HG02610 (cell line): ENCODE measurements around the gene ZMYM1.
"Not testable (repeated sequence)": the region's sequence is repeated elsewhere in the genome, so short reads cannot be mapped to it uniquely, and the experiment has no call there.

Experiments
- ATAC-seq: cut with Tn5 transposase; IDR thresholded peaks from one replicate; pipeline ENCODE4 v1.9.1; 2021; ENCODE audit warnings: mild to moderate bottlenecking, moderate library complexity; ENCODE audit not compliant: unreplicated experiment

ZMYM1 gene

GRCh38 chr1:35073265-35073811, 5.8 kb upstream of the ZMYM1 start:
- no peak for ATAC-seq

- ATAC-seq: not testable (repeated sequence)
Observed at GRCh38 chr1:35076426-35076825, 2.8 kb upstream of the ZMYM1 start.

GRCh38 chr1:35080171-35080854, 1.1 kb downstream of the ZMYM1 start:
- ATAC-seq: no peak

GRCh38 chr1:35085421-35085820, 6.2 kb downstream of the ZMYM1 start:
- ATAC-seq: no peak

GRCh38 chr1:35097224-35097623, 18.0 kb downstream of the ZMYM1 start:
- ATAC-seq: no peak

GRCh38 chr1:35111106-35111505, 31.9 kb downstream of the ZMYM1 start:
- no peak for ATAC-seq

GRCh38 chr1:35112668-35113067, 33.5 kb downstream of the ZMYM1 start:
- no peak for ATAC-seq

GRCh38 chr1:35115459-35116383, 36.5 kb downstream of the ZMYM1 start:
- ATAC-seq: no peak

GRCh38 chr1:35120458-35121133, 41.4 kb downstream of the ZMYM1 start:
- ATAC-seq: no peak

- ATAC-seq: no peak
Observed at GRCh38 chr1:35122311-35122710, 43.1 kb downstream of the ZMYM1 start.

- ATAC-seq: no peak
Observed at GRCh38 chr1:35126546-35126945, 47.4 kb downstream of the ZMYM1 start.

GRCh38 chr1:35129080-35129479, 49.9 kb downstream of the ZMYM1 start:
- no peak for ATAC-seq

- ATAC-seq: no peak
Observed at GRCh38 chr1:35136780-35137179, 57.6 kb downstream of the ZMYM1 start.

- not testable (repeated sequence) for ATAC-seq
Observed at GRCh38 chr1:35137590-35137989, 58.4 kb downstream of the ZMYM1 start.

GRCh38 chr1:35142294-35142693, 63.1 kb downstream of the ZMYM1 start:
- not testable (repeated sequence) for ATAC-seq

- not testable (repeated sequence) for ATAC-seq
Observed at GRCh38 chr1:35142728-35143127, 63.5 kb downstream of the ZMYM1 start.

- no peak for ATAC-seq
Observed at GRCh38 chr1:35143737-35144508, 64.7 kb downstream of the ZMYM1 start.

GRCh38 chr1:35145892-35146549, 66.8 kb downstream of the ZMYM1 start:
- ATAC-seq: not testable (repeated sequence)

GRCh38 chr1:35151220-35151619, 72.0 kb downstream of the ZMYM1 start:
- ATAC-seq: no peak

- ATAC-seq: no peak
Observed at GRCh38 chr1:35164893-35165292, 85.7 kb downstream of the ZMYM1 start.
